Measurements from ENCODE around the gene ACACA.
"Not testable (repeated sequence)": the region's sequence is repeated elsewhere in the genome, so short reads cannot be mapped to it uniquely, and the experiment has no call there.

The ACACA gene

DNA sequence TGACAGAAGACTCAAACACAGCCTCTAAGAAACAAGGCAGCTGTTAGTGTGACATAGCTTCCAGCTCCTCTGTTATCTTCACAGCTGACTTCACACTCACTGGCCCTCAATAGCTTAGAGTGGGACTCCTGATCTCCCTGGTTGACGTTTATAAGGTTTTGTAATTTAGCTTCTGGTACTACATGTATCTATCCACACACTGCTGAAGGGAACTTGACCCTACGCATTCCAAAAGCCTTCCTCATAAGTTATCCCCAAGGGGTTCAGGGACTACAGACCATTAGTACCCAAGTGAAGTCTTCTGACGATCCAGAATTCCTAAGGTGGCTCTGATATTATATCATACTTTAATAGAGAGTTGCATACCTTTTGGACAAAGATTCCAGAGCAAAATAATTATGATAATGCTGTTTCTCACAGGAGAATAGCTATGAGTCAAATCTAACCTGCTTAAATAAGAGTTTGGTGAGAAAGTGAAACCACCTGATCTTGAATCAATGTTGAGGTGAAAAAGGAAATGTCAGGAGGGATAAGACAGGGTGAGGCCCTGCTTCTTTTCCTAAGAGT is 14.5 kb downstream of the ACACA start:
- no peak for DNase-seq

GRCh38 chr17:37391146-37391545 is 15.5 kb downstream of the ACACA start:
- no peak for DNase-seq

DNA sequence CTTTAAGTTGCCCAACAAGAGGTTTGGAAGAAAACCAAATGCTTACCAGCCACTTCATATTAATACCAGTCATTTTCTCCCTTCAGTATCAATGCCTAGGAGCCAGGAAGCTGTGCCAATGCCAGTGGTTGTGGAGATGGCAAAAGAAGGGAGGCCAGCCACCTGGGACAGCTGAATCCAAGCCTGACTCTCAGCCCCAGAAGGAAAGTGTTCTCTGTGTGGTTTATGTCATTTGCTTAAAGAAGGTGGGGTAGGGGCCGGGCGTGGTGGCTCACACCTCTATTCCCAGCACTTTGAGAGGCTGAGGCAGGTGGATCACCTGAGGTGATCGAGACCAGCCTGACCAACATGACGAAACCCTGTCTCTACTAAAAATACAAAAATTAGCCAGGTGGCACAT is 17.5 kb downstream of the ACACA start:
- no peak for DNase-seq

DNA sequence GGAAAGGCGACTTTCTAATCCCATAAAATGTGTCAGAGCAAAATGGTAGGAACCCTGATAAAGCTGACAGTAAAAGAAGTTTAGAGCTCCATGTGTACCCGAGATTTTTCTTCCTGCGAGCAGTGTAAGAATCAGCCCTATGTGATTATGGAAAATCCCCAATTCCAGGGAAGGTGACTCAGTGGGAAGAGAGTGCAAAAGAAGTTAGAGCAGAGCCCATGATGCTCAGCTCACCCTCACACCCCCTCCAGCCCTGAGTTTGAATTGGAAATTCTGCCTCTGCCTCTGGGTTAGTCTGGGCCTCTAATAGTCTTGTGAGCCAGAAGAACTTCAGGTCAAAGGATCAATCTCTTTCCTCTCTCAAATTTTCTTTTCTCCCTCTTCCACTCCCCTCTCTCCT is 18.4 kb downstream of the ACACA start:
- DNase-seq: no peak

DNA sequence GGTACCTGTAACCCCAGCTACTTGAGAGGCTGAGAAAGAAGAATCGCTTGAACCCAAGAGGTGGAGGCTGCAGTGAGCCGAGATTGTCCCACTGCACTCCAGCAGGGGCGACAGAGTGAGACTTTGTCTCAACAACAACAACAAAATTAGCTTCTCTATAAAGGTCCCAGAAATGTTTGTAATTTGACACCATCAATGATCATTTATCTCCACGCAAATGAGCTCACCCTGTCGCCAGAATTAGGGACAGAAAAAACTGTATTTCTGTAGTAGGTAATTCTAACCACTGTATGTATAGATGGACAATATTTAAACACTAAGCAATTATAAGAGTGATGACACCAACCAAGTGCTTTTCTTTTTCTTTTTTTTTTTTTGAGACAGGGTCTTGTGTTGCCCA is 20.2 kb downstream of the ACACA start:
- DNase-seq: no peak

- no peak for DNase-seq
These were observed 21.1 kb downstream of the ACACA start for GRCh38 chr17:37385474-37385990.

- DNase-seq: no peak
These were observed 22.0 kb downstream of the ACACA start for GRCh38 chr17:37384560-37385149.

DNA sequence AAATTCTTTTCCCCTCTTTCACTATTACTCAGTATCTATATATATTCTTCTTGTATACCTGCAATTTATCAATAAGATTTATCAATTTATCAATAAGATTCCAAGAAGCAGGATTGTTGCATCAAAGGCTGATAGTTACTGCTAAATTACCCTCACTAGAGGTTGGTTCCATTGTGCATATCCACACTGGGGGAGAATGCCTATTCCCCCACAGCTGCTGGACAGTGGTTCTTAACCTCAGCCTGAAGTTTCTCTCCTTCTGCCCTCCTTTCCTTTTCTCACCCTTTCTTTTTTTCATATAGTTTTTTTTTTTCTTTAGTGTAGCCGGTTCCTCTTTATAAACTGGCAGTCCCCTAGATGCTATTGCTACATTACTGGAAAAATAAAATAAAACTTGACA is 24.6 kb downstream of the ACACA start:
- no peak for DNase-seq

DNA sequence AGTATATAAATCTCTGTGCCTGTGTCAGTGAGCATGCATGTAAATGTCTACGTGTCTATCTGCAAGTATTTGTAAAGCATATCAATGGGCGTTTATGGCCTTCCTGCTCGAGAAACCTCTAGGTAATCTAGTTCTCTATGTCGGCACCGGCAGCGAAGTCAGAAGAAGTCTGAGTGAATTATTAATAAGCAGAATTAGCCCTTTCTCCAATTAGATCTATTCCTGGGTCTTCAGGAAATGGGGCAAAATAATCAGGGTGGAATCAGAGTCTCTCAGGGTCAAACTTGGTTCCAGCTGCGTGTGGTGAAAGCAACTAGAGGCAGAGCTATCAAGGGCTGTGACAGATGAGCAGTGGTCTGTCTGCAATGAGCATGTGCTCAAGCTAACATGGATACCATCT is 30.9 kb downstream of the ACACA start, which contains the start of gene C17orf78:
TSS of gene C17orf78 (plus strand) at position 280 of the 400 bp plus-strand sequence. CDS start at position 388, 108 bp downstream.
- no peak for DNase-seq

- DNase-seq: peak; percentile 67 to 72
These were observed 33.0 kb downstream of the ACACA start for GRCh38 chr17:37373530-37374159.

DNA sequence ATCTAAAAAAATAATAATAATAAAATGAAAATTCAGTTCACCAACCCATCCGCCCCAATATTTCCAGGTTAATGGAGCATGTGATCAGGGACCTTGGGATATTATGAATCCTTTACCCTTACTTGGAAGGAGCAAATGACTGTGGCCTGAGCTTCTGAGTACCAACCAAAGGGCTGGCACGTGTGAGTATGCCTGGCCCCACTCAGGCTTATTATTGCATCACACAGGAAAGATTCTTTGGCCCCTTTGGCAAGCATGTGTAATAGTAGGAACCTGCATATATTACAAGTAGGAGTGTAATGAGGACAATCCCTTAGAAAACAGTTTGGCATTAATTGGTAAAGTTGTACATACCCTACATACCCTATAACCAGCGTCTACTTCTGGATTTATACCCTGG is 38.1 kb downstream of the ACACA start:
- no peak for DNase-seq

- DNase-seq: no peak
These were observed 41.0 kb downstream of the ACACA start for GRCh38 chr17:37365589-37365988.

- DNase-seq: no peak
These were observed 45.1 kb downstream of the ACACA start for GRCh38 chr17:37361543-37361942.

- no peak for DNase-seq
These were observed 46.0 kb downstream of the ACACA start for GRCh38 chr17:37360632-37361031.

GRCh38 chr17:37359682-37360188 is 46.9 kb downstream of the ACACA start:
- no peak for DNase-seq

- peak; percentile 91 to 93 for DNase-seq
These were observed 47.6 kb downstream of the ACACA start for GRCh38 chr17:37358830-37359681.

DNA sequence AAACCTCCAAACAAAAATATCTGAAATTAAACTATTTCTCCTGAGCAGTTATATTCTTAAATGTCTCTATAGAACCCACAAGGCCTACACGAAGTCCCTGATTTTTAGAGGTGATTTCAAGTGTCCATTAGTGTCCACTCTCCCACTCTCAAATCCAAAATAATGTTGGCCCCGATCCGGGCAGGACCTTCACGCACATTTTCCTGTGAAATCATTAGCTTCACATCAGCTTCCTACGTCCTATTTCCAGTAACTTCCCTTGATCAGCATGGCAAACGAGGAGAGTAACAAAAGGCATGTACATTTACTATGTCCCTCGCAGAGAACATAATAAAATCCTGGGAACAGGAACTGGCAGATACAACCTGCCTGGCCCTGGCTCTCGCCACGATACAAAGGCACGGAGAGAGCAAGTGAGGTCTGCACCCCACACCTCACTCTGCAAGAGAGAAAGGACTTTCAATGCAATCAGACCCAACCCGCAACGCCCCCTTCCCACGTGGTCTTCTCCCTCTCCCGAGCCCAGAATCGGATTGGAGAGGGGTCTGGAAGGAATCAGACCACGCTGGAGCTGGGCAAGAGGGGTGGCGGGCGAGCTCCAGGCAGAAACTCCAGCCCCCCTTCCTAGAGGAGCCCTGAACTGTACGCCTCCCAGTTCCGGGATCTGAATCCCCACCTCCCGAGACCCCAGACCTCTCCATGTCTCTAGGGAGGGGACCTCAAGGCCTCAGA is 48.4 kb downstream of the ACACA start:
- peak; percentile 46 to 59 for DNase-seq

DNA sequence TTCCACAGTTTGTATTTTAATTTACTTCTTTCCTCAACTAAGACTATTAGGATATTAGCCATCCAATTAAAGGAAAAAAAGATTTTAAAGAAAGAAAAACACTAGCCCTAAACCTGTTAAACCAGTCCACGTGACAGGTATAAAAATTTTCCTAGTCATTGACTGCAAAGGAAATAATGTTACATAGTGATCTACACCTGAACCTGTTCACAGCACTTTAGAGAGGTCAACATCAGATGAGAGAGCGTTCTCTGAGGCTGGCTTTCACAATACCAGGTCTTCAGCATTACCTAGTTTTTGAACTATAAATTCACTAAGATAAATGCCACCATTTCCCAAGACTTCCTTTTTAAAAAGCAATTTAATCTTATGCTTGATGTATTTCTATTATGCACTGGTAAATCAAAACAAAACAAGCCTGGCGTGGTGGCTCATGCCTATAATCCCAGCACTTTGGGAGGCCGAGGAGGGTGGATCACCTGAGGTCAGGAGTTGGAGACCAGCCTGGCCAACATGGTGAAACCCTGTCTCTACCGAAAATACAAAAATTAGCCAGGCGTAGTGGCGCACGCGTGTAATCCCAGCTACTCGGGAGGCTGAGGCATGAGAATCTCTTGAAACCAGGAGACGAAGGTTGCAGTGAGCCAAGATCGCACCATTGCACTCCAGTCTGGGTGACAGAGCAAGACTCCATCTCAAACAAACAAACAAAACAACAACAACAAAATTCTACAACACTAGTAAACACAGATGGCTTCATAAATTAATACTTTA is 49.7 kb downstream of the ACACA start:
- DNase-seq: not testable (repeated sequence)

- DNase-seq: not testable (repeated sequence)
These were observed 59.7 kb downstream of the ACACA start for GRCh38 chr17:37346863-37347402.

DNA sequence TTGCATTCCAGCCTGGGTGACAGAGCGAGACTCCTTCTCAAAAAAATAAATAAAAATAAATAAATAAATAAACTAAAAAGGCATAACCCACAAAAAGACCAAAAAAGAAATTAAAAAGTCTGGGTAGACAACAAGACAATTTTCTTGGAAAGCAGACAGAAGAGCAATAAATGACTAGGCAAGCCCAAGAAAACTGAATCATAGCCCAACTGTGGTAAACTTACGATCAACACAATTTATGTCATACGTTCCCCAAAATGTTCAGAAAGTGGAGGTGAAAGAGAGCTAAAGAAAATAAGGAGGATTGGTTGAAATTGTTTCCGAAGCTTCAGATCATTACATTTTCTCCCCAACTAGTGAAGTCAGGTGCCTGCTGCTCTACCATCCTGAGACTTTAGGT is 62.1 kb downstream of the ACACA start:
- no peak for DNase-seq

DNA sequence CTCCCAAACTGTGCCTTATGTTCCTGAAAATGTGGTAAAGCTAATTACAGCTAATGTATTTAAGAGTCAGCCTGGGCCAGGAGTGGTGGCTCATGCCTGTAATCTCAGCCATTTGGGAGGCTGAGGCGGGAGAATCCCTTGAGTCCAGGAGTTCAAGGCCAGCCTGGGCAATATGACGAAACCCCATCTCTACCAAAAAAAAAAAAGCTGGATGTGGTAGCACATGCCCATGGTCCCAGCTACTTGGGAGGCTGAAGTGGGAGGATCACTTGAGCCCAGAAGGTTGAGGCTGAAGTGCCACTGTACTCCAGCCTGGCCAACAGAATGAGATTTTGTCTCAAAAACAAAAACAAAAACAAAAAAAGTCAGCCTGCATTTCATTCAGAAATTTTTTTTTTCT is 64.0 kb downstream of the ACACA start:
- DNase-seq: no peak

All from activated CD4-positive, alpha-beta T cell treated with anti-CD3 and anti-CD28 coated beads, Interleukin-2, amount 50 U/mL, for 48 hours (primary cell).